ENCODE data around the gene TBCB.
"Not testable (repeated sequence)": the region's sequence is repeated elsewhere in the genome, so short reads cannot be mapped to it uniquely, and the experiment has no call there.

TBCB gene

DNA sequence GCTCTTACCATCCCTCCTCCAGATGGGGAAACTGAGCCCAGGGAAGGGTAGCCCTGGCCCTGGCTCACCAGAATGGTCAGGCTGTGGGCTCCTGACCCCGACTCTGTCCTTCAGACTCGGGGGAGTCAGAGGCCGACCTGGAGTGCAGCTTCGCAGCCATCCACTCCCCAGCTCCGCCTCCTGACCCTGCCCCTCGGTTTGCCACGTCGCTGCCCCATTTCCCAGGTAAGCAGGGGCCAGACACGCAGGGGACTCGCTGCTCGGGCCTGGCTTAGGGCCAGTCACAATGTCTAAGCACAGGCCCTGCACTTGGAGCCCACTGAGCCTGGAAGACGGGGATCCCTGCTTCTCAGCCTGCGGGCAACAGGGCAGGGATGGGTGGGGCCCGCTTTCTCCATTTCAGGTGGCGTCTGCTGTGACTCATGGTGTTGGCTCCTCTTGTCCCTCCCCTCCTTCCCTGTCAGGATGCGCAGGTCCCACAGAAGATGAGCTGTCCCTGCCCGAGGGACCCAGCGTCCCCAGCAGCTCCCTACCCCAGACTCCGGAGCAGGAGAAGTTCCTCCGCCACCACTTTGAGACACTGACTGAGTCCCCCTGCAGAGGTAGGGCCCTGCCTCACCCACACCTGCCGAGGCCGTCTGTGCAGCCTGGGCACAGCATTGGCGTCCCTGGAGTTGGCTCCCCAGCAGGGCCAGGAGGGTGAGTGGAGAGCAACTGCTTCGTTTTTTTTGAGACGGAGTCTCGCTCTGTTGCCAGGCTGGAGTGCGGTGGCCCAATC is 13.5 kb upstream of the TBCB start:
- no peak for DNase-seq (ENCODE audit: low read depth)

DNA sequence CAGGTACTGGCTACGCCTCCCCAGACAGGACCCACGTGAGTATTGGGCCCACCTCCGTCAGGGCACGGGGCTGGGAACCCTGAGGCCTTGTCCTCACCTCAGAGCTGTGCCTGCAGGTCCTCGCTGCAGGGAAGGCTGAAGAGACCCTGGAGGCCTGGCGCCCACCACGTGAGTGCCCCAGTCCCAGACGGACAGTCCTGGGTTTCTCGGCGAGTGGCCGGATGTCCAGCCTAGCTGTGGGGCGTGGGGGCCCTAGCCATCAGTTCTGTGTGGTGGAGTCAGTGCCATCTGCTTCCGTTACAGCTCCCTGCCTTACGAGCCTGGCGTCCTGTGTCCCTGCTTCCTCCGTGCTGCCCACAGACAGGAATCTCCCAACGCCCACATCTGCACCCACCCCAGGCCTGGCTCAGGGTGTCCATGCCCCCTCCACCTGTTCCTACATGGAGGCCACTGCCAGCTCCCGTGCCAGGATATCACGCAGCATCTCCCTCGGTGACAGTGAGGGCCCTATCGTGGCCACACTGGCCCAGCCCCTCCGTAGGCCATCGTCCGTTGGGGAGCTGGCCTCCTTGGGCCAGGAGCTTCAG is 12.1 kb upstream of the TBCB start:
- DNase-seq (ENCODE audit: low read depth) = no peak

DNA sequence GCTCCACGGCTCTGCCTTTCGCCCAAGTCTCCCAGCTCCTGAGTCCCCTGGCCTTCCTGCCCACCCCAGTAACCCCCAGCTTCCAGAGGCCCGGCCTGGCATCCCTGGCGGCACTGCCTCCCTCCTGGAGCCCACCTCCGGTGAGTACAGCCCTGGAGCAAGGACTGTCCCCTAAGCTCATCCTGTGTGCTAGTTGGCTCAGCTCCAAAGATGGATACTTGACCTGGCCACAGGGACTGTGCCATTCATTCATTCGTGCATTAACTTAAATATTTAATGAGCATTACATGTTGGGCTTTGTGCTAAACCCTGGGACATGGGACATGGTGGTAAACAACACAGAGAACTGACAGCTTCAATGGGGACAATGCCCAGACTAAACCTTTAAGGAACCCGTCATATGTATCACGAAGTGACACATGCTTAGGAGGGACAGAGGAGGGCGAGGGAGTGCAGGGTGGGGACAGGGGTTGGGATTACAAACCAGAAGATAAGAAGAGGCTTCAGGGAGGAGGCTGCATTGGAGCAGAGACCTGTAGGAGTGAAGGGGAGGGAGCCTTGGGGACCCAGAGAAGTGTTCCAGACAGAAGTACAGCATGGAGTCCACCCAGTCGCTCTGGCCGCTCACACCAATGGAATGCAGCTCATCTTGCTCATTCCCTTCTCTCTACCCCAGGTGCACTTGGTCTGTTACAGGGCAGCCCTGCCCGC is 11.3 kb upstream of the TBCB start:
- DNase-seq (ENCODE audit: low read depth) = no peak

DNA sequence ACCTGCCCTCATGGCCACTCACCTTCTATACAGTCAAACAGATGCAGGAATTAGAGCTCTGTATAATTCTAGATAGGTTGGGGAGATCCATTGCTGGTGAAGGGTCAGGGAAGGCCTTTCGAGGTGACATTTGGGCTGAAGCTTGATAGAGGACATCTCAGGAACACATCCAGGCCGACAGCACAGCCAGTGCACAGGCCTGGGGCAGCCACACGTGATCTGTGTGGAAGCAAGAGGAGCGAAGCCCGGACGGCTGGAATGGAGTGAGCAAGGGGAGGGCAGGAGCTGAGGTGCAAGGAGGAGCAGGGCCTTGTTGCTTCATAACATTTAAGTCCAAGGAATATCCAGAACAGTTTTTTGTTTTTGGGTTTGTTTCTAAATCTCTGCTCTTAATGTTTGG is 8.8 kb upstream of the TBCB start:
- DNase-seq (ENCODE audit: low read depth) = no peak

DNA sequence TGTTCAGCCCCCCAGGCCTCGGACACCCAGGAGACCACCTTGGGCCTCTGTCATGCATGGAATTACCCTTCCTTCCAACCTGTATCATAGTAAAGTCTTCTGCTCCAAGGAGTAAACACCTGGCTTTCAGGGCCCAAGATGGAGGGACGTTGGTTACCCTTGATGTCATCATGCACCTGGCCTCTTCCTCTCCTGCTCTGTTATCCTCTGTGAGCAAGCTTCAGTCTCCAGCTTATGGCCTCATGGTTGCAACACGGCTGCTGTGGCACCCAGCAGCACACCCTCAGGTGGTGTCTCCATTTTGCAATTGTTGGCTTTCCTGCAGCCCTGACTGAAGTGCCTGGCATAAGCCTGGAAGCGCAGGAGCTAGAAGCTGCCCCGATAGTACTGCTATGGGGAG is 8.3 kb upstream of the TBCB start:
- DNase-seq (ENCODE audit: low read depth) = no peak

DNA sequence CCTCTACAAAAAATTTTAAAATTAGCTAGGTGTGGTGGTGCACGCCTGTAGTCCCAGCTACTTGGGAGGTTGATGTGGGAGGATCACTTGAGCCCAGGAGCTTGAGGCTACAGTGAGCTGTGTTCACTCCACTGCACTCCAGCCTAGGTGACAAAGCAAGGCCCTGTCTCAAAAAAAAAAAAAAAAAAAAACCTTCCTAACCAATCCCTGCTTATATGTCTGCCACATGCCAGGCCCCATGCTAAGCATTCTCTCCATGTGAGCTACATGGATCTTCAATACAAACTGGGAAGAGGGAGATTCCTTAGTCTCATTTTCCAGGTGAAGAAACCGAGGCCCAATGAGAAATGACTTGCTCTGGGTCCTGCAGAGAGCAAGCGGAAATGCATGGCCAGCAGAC is 6.6 kb upstream of the TBCB start:
- no peak for DNase-seq (ENCODE audit: low read depth)

DNA sequence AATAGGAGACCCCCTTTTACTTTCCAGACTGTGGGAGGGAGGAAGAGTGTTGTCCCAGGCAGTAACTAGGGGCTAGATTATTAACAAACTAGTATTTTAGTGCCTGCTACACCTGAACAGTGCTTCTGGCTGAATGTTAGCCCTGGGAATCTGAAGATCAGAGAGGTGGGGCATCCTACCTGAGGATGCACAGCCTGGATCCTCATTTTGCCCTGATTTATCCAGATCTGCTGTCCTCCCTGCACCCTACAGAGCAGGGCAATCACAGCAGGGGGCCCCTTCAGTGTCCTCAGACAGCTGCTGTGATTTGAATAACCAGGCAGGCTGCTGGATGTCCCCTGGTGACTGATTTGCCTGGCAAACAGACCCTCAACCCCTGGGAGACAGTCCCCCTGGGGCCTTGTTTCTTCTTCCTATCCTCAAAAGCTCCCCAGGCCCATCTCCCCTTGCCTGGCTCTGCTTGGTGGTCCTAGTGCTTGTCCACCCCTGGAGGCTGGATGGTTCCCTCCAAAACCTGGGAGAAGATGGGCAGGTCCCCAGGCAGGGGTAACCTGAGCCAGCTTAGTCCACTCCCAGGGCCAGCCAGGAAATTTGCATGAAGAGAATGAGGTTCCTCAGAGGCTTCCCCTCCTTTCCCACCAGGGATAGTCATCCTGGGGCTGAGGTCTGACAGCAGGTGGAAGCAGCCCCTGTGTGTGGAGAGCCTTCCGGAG is 4.6 kb upstream of the TBCB start, which contains the start of gene OVOL3:
Gene OVOL3, plus strand, starts transcription at position 657 of the 713 bp plus-strand sequence. CDS start 60 bp downstream, outside the sequence.
- no peak for DNase-seq (ENCODE audit: low read depth)

DNA sequence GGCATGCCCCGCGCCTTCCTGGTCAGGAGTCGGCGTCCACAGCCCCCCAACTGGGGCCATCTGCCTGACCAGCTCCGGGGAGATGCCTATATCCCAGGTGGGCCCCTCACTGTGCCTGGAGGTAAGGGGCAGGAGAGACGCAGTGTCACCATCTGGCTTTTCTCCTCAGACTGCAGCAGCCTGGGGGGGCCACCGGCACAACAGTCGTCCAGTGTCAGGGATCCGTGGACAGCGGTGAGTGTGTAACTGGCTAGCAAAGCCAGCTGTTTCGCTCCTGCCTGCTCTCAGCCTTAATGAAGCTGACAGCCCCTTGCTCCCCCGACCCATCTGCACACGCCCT is 4.1 kb upstream of the TBCB start:
- no peak for DNase-seq (ENCODE audit: low read depth)

DNA sequence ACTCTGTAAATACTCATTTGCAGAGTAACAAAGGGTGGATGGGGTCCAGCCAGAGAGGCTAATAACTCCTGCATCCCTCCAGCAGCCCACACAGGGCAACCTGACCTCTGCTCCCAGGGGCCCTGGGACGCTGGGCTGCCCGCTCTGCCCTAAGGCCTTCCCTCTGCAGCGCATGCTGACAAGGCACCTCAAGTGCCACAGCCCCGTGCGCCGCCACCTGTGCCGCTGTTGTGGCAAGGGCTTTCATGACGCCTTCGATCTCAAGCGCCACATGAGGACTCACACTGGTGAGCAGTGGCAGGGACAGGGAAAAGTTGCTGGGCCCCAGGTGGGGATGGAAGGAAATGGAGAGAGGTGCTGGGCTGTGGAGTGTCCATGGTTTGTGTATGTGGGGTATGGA is 2.6 kb upstream of the TBCB start:
- no peak for DNase-seq (ENCODE audit: low read depth)

DNA sequence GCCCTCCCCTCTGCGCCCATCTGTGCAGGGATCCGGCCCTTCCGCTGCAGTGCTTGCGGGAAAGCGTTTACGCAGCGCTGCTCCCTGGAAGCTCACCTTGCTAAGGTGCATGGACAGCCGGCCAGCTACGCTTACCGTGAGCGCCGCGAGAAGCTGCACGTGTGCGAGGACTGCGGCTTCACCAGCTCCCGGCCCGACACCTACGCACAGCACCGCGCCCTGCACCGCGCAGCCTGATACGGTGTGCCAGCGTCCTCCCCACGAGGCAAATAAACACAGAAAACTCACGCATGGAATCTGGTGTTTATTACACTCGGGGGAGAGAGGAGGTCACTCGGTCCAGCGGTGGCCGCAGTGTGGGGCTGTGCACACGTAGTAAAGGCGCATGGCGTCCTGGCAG is 1.8 kb upstream of the TBCB start:
- no peak for DNase-seq (ENCODE audit: low read depth)

DNA sequence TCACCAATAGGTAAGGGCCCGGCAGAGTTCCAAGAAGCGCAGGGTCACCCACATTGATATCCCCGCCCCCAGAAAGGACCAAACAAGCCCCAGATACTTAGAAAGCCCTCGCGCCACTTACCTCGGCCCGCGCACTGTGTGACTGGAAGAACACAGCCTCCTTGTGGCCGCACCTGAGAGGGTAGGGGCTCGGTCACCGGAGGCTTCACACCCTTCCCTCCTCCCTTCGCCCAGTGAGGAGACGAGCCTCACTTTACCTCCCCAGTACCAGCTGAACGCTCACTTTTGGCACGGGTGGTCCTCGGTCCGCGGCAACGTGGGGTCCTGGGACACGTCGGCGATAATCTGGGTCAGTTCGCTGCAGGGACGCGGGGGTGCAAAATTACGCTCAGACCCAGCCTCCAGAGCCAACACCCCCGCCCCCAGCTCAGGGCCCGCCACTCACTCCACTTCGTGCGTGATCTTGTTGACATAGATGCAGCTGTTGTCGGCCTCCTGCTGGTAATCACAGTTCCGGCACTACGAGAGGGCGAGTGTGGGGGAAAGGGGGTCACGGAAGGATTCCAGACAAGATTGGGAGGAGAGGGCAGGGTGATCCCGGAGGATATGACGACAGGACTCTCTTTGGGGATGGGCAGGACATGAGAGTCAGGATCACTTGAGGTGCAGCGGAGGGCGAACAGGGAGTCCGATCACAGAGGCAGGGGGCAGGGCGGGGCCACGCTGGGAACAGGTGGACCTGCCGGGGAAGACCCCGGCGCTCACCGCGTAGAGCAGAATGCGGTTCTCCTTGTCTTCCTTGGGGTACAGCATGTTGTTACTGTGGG is 1.2 kb upstream of the TBCB start:
- DNase-seq (ENCODE audit: low read depth) = peak; percentile 25

DNA sequence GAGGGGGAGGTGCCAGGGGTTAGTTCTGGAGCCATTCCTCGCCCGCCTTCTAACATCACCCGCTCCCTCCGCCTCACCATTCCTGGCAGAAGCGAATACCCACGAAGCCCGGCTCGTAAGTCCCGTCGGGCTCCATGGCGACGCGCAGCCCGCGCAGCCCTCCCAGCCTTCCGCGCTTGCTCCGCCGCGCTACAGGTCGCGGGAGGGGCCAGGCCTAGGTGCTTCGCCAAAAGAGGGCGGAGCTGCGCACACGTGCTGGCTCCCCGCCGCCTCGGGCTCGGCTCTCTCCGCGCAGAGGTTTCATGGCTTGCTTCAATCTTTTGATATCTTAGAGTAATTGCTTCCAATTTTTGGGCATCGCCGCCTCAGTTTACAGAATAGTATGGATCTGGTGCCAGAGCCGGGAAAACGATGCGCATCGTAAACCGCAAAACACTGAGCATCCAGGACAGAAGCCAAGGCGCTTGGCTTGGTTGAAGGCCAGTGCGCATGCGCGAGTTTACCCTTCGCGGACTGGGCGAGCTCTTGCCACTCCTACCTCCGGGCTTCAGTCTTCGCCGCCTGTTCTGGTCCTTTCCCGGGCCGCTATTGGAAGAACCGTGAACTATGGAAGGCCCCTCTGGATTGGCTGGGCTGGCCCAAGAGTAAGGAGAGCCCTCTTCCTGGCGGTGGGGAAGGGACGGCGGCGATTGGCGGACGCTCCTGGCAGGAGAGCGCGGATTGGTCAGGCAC is 381 bp upstream of the TBCB start, which contains the start of gene POLR2I:
Gene POLR2I, minus strand, starts transcription at position 155 of the 732 bp plus-strand sequence. Its CDS starts 19 bp downstream, at position 136.
- DNase-seq (ENCODE audit: low read depth) = peak; percentile 100

DNA sequence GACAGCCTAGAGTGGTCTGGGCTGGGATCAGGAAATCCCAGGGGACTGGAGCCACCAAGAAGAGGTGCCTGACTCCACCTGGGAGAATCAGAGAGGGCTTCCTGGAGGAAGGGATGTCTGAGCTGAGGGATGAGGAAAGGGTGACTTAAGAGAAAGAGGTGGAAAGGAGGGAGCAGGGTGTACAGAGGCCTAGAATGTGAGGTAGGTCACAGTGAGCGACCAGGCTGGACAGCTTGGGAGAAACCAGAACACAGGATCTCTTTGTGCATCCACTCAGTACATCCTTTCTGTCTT is 1.0 kb downstream of the TBCB start:
- no peak for DNase-seq (ENCODE audit: low read depth)

DNA sequence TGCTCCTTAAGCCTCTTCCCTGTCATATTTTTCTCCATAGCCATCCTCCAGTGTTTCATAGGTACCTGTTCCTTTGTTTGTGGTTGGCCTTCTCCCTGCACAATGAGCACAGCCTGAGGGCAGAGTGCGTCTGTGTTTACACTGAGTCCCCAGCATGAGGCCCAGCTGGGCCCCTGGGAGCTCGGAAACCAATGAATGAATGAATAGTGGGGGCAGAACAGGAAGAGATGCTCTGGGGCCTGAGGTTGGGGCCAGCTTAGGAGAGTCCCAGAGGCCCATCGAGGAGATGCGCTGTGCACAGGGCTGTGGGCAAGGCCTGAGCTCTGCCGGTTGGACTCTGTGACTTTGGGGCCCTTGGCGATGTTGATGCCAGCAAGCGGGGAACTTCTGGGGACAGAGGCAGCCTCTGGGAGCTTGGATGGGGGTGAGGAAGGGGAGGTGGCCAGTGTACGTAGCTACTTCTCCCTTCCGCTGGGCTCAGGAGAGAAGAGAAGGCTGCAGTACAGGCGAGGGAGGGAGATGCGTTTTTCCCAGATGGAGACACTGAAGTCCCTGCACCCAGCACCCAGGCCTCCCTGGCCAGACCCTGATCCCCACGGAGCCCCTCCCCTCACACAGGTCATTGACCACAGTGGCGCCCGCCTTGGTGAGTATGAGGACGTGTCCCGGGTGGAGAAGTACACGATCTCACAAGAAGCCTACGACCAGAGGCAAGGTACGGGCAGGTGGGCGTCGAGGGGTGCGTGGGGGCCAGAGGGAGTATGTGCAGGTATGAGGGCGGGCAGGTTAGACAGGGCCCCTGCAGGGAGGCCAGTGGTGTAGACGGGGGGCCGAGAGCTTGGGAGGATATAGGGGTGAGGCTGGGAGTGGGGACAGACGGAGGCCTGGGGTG is 5.1 kb downstream of the TBCB start:
- DNase-seq (ENCODE audit: low read depth) = no peak

DNA sequence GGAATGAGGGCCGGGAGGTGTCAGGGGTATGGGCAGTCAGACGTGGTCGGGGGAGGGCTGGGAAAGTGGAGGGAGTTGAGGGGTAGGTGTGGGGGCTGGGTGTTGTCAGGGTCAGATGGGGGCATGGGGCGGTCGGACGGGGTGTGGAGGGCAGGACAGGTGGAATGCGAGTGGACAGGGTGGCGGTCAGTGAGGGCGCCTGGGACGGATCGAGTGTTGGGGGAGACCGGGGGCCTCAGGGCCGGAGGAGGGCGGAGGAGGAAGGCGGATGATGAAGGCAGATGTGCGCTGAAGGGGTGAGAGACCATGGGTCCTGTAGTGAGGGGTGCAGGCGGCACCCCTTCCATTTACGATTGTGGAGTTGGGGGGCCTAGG is 5.7 kb downstream of the TBCB start:
- DNase-seq (ENCODE audit: low read depth) = no peak

DNA sequence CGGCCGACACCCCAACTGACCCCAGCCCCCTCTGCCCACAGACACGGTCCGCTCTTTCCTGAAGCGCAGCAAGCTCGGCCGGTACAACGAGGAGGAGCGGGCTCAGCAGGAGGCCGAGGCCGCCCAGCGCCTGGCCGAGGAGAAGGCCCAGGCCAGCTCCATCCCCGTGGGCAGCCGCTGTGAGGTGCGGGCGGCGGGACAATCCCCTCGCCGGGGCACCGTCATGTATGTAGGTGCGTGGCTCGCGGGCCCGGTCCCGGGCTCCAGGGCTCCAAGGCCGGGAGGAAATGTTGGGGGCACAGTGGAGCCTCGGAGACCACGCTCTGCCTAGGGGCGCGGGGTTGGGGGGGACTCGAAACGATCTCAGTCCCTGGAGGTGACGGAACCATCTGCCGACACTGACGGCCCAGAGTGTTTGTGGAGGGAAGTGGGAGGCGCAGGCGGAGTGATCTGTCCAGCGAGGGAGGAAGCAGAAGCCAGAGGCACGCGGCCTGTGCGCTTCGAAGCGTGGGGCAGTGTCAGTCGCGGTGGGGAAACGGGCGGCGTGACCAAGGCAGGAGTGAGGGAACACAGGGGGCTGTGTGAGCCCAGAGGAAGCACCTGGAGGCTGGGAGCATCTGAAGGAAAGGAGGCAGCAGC is 6.3 kb downstream of the TBCB start:
- DNase-seq (ENCODE audit: low read depth) = no peak

DNA sequence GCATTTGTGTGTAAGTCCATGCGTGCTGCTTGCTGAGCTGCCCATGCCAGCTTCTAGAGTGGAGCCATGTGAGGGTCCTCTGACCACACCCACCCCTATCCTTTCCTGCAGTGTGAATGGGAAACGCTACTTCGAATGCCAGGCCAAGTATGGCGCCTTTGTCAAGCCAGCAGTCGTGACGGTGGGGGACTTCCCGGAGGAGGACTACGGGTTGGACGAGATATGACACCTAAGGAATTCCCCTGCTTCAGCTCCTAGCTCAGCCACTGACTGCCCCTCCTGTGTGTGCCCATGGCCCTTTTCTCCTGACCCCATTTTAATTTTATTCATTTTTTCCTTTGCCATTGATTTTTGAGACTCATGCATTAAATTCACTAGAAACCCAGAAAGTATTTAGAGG is 10.3 kb downstream of the TBCB start:
- no peak for DNase-seq (ENCODE audit: low read depth)

DNA sequence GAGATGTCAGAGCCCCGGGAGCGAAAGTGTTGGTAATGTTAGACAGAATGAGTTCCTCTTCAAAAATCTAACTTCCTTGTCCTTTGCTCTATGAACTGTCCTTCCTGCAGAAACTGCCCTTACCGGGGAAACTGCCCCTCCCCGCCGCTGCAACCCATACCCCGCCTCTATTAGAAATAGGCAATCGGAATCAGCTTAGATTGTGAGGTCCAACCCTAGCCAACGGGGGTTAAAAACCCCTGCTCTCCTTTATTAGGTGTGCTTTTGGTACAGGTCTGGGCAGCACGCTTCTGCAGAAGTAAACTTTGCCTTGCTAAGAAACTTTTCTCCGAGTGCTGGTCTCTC is 13.1 kb downstream of the TBCB start:
- DNase-seq (ENCODE audit: low read depth) = no peak

DNA sequence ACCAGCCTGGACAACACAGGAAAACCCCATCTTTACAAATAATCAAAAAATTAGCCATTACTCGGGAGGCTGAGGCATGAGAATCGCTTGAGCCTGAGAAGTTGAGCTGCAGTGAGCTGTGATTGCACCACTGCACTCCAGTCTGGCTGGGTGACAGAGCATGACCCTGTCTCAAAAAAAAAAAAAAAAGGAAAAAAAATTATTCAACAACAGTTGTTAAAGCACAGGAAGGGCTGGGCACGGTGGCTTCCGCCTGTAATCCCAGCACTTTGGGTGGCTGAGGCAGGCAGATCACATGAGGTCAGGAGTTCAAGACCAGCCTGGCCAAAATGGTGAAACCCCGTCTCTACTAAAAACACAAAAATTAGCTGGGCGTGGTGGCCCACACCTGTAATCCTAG is 16.0 kb downstream of the TBCB start:
- not testable (repeated sequence) for DNase-seq (ENCODE audit: low read depth)

DNA sequence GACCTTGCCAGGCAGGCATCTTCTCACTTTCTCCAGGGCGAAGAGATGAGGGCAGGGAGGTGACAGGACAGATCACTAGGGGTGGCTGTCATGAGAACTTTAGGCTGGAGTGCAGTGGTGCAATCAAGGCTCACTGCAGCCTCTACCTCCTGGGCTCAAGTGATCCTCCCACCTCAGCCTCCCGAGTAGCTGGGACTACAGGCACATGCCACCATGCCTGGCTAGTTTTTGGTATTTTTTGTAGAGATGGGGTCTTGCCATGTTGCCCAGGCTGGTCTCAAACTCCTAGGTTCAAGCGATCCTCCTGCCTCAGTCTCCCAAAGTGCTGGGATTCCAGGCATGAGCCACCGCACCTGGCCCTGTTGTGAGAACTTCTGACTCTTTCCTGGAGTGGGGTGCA is 19.6 kb downstream of the TBCB start:
- DNase-seq (ENCODE audit: low read depth) = not testable (repeated sequence)
